Mucosa of rectum (tissue), 2 donors: ENCODE data around the gene NLRX1.
A peak's percentile ranks its signal among the peaks of the same experiment; 100 is the strongest.

Experiments
- H3K27ac ChIP-seq, 2 donors: one replicate each; pipeline ENCODE4 v1.7.0; 2013; ENCODE audit warnings: inconsistent platforms in 2 of 2, low read depth in 2 of 2, low read length in 2 of 2
- H3K27me3 ChIP-seq, 2 donors: one replicate each; pipeline ENCODE4 v1.7.0; 2013; ENCODE audit warnings: low read length in 2 of 2; ENCODE audit not compliant: control insufficient read depth in 2 of 2, insufficient read depth in 2 of 2
- H3K36me3 ChIP-seq, 2 donors: one replicate each; pipeline ENCODE4 v1.7.0; 2013; ENCODE audit warnings: low read length in 2 of 2; ENCODE audit not compliant: control insufficient read depth in 2 of 2, insufficient read depth in 2 of 2
- H3K4me1 ChIP-seq, 2 donors: one replicate each; pipeline ENCODE4 v1.7.0; 2013; ENCODE audit warnings: low read length in 2 of 2, mild to moderate bottlenecking in 1 of 2; ENCODE audit not compliant: control insufficient read depth in 2 of 2, insufficient read depth in 2 of 2
- H3K4me3 ChIP-seq, 2 donors: one replicate each; pipeline ENCODE4 v1.7.0; 2013; ENCODE audit warnings: low read length in 2 of 2
- H3K9ac ChIP-seq, 2 donors: one replicate each; pipeline ENCODE4 v1.7.0; 2013; ENCODE audit warnings: low read length in 2 of 2, low read depth in 1 of 2, mild to moderate bottlenecking in 1 of 2
- H3K9me3 ChIP-seq, 2 donors: one replicate each; pipeline ENCODE4 v1.7.0; 2013; ENCODE audit warnings: low read length in 2 of 2; ENCODE audit not compliant: control insufficient read depth in 2 of 2
- donor health status: healthy.
- donor health status: Normal muscosa, but diverticular disease.

The NLRX1 gene, protein sequence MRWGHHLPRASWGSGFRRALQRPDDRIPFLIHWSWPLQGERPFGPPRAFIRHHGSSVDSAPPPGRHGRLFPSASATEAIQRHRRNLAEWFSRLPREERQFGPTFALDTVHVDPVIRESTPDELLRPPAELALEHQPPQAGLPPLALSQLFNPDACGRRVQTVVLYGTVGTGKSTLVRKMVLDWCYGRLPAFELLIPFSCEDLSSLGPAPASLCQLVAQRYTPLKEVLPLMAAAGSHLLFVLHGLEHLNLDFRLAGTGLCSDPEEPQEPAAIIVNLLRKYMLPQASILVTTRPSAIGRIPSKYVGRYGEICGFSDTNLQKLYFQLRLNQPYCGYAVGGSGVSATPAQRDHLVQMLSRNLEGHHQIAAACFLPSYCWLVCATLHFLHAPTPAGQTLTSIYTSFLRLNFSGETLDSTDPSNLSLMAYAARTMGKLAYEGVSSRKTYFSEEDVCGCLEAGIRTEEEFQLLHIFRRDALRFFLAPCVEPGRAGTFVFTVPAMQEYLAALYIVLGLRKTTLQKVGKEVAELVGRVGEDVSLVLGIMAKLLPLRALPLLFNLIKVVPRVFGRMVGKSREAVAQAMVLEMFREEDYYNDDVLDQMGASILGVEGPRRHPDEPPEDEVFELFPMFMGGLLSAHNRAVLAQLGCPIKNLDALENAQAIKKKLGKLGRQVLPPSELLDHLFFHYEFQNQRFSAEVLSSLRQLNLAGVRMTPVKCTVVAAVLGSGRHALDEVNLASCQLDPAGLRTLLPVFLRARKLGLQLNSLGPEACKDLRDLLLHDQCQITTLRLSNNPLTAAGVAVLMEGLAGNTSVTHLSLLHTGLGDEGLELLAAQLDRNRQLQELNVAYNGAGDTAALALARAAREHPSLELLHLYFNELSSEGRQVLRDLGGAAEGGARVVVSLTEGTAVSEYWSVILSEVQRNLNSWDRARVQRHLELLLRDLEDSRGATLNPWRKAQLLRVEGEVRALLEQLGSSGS

DNA sequence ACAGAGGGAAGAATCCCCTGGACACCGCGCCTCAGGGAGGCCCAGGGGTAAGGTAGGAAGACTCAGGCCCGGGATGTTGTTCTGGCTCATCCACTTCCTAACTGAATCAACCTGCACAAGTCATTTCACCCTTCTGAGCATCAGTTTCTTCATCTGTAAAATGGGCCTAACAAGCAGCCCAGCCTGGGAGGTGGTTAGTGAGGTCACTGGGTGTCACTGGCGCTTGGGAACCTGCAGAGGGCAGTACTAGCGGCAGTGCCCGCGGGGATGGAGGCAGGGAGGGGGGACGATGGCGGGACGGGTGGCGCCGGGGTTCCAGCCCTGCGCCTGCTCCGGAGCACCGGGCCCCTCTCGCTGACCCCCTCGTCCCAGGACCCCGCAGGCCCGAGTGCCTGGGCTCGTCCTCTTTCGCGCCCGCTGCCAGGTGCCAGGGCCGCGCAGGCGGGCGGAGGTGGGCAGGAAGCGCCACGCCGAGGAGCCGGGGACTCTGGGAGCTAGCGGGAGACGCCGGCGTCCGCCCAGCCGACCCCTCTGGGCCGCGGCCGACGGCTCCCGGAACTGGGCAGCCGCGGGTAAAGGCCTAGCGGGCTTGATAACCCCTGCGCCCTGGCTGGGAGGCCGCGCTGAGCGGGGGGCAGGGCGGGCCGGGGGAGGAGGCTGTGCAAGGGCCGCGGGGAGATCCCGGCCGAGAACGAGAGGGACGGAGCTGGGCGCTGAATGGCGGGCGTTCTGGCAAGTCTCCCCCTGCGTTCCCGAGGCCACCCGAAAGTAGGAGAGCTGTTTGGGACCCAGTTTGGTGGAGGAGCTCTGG, at the start of gene NLRX1:
NLRX1 (plus strand) TSS at position 255 of the 811 bp plus-strand sequence. CDS start 2,679 bp downstream, outside the sequence.
- Histone ChIP-seq H3K9me3 (no peaks in the 10 kb centered on the region), H3K4me1 (peaks cover 9 to 11% of the 10 kb centered on the region in 2 donors), H3K4me3 (peak within 1 kb of the TSS; percentile 84 to 86), H3K36me3 (no peaks in the 10 kb centered on the region), H3K9ac (peak within 1 kb of the TSS; percentile 81 to 86), H3K27me3 (no peaks in the 10 kb centered on the region), H3K27ac (peak within 1 kb of the TSS; percentile 83 to 86)

DNA sequence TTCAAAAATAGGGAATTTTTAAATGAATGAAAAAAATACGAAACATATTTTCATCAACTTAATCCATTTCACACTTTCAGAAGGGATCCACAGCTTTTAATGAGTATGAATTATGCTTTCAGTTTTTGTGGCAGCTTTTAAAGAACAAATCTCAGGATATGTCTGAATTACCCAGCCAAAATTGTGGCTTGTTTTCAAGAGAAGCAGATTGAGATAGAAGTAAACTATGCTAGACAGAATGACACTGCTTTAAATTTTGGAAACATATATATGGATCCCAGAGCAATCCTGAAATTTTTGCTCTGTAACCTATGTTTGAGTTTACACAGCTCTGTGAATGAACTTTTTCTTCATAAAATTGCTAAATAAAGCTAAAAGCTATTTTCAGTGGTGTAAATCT, 49.6 kb upstream of the NLRX1 start:
- Histone ChIP-seq H3K36me3 (peaks cover 14 to 22% of the 10 kb centered on the region in 2 donors), H3K9me3 (no peaks in the 10 kb centered on the region), H3K27ac (no peak overlapping the region), H3K27me3 (no peaks in the 10 kb centered on the region), H3K9ac (no peak overlapping the region), H3K4me3 (no peak overlapping the region), H3K4me1 (peaks cover 16% of the 10 kb centered on the region in 2 donors)

DNA sequence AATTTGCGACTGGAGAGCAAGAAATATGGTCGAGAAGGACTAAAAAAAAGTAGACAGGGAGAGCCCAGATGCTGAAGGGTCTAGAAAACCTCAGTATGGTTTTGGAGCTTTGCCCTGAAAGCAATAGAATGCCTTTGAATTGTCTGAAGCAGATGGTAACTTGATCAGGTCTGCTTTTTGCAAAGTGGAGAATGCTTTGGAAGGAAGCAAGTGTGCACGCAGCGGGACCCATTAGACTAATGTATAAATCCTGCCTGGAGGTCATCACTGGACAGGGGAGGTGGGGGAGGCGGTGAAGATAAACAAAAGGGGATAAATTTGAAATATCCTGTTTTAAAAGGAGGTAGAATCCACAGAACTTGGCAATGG, 47.9 kb upstream of the NLRX1 start:
- peak overlapping the region; percentile 28 to 76 for H3K27ac ChIP-seq
- H3K36me3 ChIP-seq = peaks cover 10 to 20% of the 10 kb centered on the region in 2 donors

DNA sequence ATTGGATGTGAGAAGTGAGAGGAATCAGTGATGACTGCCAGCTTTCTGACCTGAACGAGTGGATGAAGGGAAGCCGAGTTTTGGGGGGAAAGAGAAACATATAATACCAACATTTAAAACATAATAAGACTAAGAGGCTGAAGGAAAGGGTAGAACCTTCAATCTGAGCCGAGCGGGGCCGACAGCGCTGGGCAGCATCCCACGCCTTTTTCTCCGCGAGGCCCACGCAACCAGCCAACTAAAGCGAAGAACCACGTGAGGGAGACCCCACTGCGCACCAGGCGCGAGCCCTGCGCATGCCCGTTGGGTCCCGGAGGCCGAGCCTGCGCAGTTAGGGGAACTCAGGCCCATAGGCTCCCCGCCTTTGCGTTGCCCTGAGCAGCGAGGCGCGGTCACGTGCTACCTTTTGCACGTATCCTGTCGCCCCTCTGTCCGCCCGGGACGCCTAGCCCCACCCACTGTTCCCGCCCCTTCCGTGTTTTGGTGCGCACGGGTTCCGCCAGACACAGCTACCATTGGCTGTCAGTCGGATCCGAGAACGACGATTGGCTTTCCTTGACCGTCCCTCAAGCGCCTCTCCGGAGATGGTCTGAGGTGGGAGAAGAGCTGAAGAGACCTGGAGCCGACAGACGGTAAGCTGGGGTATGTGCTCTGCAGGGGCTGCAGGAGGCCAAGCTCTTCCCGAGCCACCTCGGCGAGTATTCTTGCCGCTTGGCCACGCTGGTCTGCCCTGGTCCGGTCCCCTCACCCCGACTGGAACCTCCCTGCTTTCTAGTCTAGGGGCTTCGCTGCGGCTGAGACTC, 47.3 kb upstream of the NLRX1 start, which contains the start of gene HINFP:
HINFP (plus strand) TSS at position 573 of the 803 bp plus-strand sequence. CDS start 5,365 bp downstream, outside the sequence.
- Histone ChIP-seq H3K9ac (peak within 1 kb of the TSS; percentile 88 to 92), H3K4me3 (peak within 1 kb of the TSS; percentile 93 to 100), H3K36me3 (peaks cover 8 to 18% of the 10 kb centered on the region in 2 donors), H3K27me3 (no peaks in the 10 kb centered on the region), H3K4me1 (peaks cover 21 to 27% of the 10 kb centered on the region in 2 donors), H3K9me3 (no peaks in the 10 kb centered on the region), H3K27ac (peak within 1 kb of the TSS; percentile 82 to 89)

More for the DNA sequence above, 47.9 kb upstream of the NLRX1 start:
- Histone ChIP-seq H3K9me3 (no peaks in the 10 kb centered on the region), H3K4me3 (peak overlapping the region; percentile 84 to 100), H3K4me1 (peaks cover 19 to 23% of the 10 kb centered on the region in 2 donors), H3K9ac (peak overlapping the region; percentile 76 to 88), H3K27me3 (no peaks in the 10 kb centered on the region)

DNA sequence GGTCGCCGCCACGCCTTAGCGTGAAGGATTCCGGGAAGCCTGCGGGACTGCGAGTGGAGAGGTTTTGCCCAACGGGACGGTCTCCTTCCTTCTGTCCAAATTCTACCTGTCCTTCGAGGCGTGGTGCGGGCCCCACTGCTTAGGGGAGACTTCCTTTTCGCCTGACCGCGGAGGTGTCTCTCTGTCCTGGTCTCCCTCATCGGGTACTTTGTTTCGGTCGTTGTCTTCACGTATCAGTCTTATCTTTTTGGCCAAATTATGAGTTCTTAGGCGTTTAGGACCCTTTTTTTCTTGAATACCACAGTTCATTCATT, 46.8 kb upstream of the NLRX1 start:
- Histone ChIP-seq H3K9me3 (no peaks in the 10 kb centered on the region), H3K27ac (peak overlapping the region; percentile 82 to 89), H3K4me3 (peak overlapping the region; percentile 93 to 100), H3K9ac (peak overlapping the region; percentile 83 to 92), H3K4me1 (peaks cover 23 to 33% of the 10 kb centered on the region in 2 donors), H3K36me3 (peaks cover 7 to 18% of the 10 kb centered on the region in 2 donors), H3K27me3 (no peaks in the 10 kb centered on the region)

DNA sequence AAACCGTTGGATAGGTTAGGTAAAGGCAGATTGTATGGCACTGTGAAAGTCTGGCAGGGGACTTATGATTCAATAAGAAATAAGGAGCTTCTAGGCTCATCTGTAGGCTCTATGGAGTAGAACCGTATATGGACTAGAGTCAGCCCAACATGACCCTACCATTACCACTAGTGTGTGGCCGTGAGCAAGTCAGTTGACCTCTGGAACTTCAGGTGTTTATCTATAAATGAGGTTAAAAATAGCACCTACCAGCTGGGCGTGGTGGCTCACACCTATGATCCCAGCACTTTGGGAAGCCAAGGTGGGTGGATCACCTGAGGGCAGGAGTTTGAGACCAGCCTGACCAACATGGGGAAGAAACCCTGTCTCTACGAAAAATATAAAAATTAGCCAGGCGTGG, 42.7 kb upstream of the NLRX1 start:
- Histone ChIP-seq H3K27ac (peak overlapping the region; percentile 61 to 64), H3K27me3 (no peaks in the 10 kb centered on the region), H3K9ac (peak overlapping the region in 1 of 2 donors; percentile 1), H3K36me3 (peaks cover 19 to 26% of the 10 kb centered on the region in 2 donors), H3K4me1 (peaks cover 18 to 31% of the 10 kb centered on the region in 2 donors), H3K9me3 (no peaks in the 10 kb centered on the region), H3K4me3 (no peak overlapping the region)

DNA sequence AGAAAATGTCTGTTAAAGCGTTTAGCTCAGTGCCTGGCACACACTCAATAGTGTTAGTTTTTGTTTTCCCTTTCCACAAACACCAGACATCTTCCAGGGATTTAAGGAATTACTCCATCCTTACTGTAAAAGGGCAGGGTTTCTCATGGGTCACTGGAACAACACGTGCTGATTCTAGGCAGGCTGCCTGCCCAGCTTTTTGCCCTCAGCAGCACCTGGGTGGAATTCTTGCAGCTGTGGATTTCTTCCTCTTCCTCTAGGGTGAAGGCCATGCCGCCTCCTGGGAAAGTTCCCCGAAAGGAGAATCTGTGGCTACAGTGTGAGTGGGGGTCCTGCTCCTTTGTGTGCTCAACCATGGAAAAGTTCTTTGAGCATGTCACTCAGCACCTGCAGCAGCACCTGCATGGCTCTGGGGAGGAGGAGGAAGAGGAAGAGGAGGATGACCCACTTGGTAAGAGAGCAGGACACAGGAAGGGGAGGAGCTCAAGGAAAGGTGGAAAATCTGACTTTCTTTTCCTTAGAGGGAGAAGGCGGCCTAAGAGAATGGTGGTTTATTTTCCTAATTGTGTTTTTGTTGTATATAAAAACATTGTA, 41.8 kb upstream of the NLRX1 start:
- no peak overlapping the region for H3K4me3 ChIP-seq
- H3K4me1 ChIP-seq = peaks cover 16 to 28% of the 10 kb centered on the region in 2 donors
- H3K27me3 ChIP-seq = no peaks in the 10 kb centered on the region
- H3K9ac ChIP-seq = peak overlapping the region in 1 of 2 donors; percentile 7
- no peaks in the 10 kb centered on the region for H3K9me3 ChIP-seq
- H3K36me3 ChIP-seq = peaks cover 28 to 34% of the 10 kb centered on the region in 2 donors
- H3K27ac ChIP-seq = peak overlapping the region; percentile 61 to 64

DNA sequence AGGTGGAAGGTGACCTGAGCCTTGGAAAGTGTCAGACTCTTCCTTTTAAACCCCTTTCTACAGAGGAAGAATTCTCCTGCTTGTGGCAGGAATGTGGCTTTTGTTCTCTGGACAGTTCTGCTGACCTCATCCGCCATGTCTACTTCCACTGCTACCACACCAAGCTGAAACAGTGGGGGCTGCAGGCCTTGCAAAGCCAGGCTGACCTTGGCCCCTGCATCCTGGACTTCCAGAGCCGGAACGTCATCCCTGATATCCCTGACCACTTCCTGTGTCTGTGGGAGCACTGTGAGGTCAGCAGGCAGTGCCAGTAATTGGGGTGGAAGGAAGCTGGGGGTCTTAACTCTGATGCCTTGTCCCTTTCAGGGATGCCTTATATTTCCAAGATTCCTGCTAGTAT, 37.9 kb upstream of the NLRX1 start:
- no peak overlapping the region for H3K9ac ChIP-seq
- H3K36me3 ChIP-seq = peaks cover 42 to 53% of the 10 kb centered on the region in 2 donors
- H3K27ac ChIP-seq = no peak overlapping the region

More for the DNA sequence above, 37.9 kb upstream of the NLRX1 start:
- H3K4me1 ChIP-seq = peaks cover 6 to 12% of the 10 kb centered on the region in 2 donors
- H3K27me3 ChIP-seq = no peaks in the 10 kb centered on the region
- H3K4me3 ChIP-seq = no peak overlapping the region
- H3K9me3 ChIP-seq = no peaks in the 10 kb centered on the region
